ENCODE data around the gene VIPR2.

The VIPR2 gene

DNA sequence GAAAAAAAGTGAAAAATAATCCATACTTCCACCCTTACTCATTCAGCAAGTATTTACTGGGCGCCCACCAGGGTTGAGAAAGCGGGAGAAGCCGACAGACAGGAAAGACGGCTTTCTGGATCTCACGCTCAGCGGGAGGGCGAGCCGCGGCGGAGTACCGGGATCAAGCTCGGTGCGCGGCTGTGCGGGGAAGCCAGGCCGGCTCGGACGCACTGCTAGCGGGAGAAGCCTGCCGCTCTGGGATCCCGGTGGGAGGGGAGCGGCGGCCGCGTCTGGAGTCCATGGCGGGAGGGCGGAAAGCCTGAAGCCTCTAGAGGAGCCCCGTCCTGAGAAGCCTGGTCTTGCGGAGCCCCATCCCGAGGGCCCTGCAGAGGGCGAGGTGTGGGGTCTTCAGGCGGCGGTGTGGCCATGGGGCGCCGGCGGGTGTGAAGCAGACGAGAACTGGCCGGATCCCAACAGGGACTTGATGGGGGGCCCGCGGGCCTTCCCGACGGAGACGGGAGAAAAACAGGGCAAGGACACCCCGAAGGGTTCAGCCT, 82.9 kb downstream of the VIPR2 start:
- Histone ChIP-seq H3K36me3 (ENCODE audit: insufficient read depth, insufficient read length, low read length) (no peaks in the 10 kb centered on the region), H3K4me1 (ENCODE audit: insufficient read depth, insufficient read length) (no peaks in the 10 kb centered on the region), H3K27me3 (ENCODE audit: insufficient read depth, insufficient read length) (no peaks in the 10 kb centered on the region), H3K9ac (ENCODE audit: insufficient read length, low read depth) (no peak overlapping the region), H3K4me3 (ENCODE audit: insufficient read length, low read depth) (no peak overlapping the region), H3K9me3 (ENCODE audit: insufficient read depth, low read length) (peaks cover 6% of the 10 kb centered on the region; the same call in 1 of the 2 replicates)
- TF ChIP-seq ZNF274 (IDR thresholded peaks at IDR 0.05; ENCODE audit: low read depth, low read length) = no peak
- TF ChIP-seq YY1 (IDR thresholded peaks at IDR 0.05; ENCODE audit: insufficient read depth, insufficient read length) = no peak
- TF ChIP-seq SUZ12 (IDR thresholded peaks at IDR 0.05; ENCODE audit: extremely low read depth, insufficient read depth, insufficient read length) = no peak
- no peak for DNase-seq (ENCODE audit: low read depth, low spot score)

DNA sequence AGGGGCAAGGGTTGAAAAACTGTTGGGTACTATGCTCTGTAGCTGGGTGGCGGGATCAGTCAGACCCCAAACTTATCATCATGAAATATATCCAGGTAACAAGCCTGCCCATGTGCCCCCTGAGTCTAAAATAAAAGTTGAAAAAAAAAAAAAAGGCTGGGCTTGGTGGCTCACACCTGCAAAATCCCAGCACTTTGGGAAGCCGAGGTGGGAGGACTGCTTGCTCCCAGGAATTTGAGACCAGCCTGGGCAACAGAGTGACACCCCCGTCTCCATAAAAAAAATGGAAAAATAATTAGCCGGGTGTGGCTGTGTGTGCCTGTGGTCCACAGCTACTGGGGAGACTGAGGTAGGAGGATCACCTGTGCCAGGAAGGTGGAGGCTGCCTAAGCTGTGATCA, 83.5 kb downstream of the VIPR2 start:
- Histone ChIP-seq H3K27me3 (ENCODE audit: insufficient read depth, insufficient read length) (no peaks in the 10 kb centered on the region), H3K9ac (ENCODE audit: insufficient read length, low read depth) (no peak overlapping the region), H3K9me3 (ENCODE audit: insufficient read depth, low read length) (peaks cover 6% of the 10 kb centered on the region; the same call in 1 of the 2 replicates), H3K4me3 (ENCODE audit: insufficient read length, low read depth) (no peak overlapping the region), H3K36me3 (ENCODE audit: insufficient read depth, insufficient read length, low read length) (no peaks in the 10 kb centered on the region), H3K4me1 (ENCODE audit: insufficient read depth, insufficient read length) (no peaks in the 10 kb centered on the region)
- no peak for DNase-seq (ENCODE audit: low read depth, low spot score)
- TF ChIP-seq SUZ12 (IDR thresholded peaks at IDR 0.05; ENCODE audit: extremely low read depth, insufficient read depth, insufficient read length) (no peak), ZNF274 (IDR thresholded peaks at IDR 0.05; ENCODE audit: low read depth, low read length) (no peak), YY1 (IDR thresholded peaks at IDR 0.05; ENCODE audit: insufficient read depth, insufficient read length) (no peak)

DNA sequence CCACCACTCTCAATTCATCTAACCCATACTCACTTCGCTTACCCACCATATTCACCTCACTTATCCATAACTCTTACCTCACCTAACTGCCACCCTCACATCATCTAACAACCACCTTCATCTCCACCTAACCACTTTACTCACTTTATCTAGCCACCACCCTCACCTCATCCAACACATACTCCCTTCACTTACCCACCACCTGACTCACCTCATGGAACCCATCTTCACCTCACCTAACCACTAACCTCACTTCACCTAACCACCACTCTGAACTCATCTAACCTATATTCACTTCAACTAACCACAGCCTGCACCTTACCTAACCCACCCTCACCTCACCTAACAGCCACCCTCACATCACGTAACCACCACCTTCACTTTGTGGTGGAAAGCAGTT, 84.2 kb downstream of the VIPR2 start:
- H3K27me3 ChIP-seq (ENCODE audit: insufficient read depth, insufficient read length) = no peaks in the 10 kb centered on the region
- DNase-seq (ENCODE audit: low read depth, low spot score) = no peak
- no peak for TF ChIP-seq ZNF274 (IDR thresholded peaks at IDR 0.05; ENCODE audit: low read depth, low read length)
- TF ChIP-seq SUZ12 (IDR thresholded peaks at IDR 0.05; ENCODE audit: extremely low read depth, insufficient read depth, insufficient read length) = no peak
- no peak for TF ChIP-seq YY1 (IDR thresholded peaks at IDR 0.05; ENCODE audit: insufficient read depth, insufficient read length)
- no peaks in the 10 kb centered on the region for H3K36me3 ChIP-seq (ENCODE audit: insufficient read depth, insufficient read length, low read length)
- no peak overlapping the region for H3K9ac ChIP-seq (ENCODE audit: insufficient read length, low read depth)
- H3K9me3 ChIP-seq (ENCODE audit: insufficient read depth, low read length) = peaks cover 6% of the 10 kb centered on the region; the same call in 1 of the 2 replicates
- H3K4me3 ChIP-seq (ENCODE audit: insufficient read length, low read depth) = no peak overlapping the region
- no peaks in the 10 kb centered on the region for H3K4me1 ChIP-seq (ENCODE audit: insufficient read depth, insufficient read length)

DNA sequence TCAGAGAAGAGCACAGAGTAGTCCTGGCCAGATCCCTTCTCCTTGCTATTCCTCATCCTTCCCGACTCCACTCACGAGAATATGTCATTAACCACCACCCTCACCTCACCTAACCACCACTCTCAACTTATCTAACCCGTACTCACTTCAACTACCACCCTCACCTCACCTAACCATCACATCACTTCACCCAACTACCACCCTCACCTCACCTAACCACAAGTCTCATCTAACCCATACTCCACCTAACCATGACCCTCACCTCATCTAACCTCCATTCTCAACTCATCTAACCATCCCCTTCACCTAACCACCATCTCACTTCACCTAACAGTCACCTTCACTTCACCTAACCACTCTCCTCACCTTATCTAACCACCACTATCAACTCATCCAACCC, 85.0 kb downstream of the VIPR2 start:
- no peak overlapping the region for H3K9ac ChIP-seq (ENCODE audit: insufficient read length, low read depth)
- H3K36me3 ChIP-seq (ENCODE audit: insufficient read depth, insufficient read length, low read length) = no peaks in the 10 kb centered on the region
- H3K9me3 ChIP-seq (ENCODE audit: insufficient read depth, low read length) = peaks cover 6% of the 10 kb centered on the region; the same call in 1 of the 2 replicates
- DNase-seq (ENCODE audit: low read depth, low spot score) = no peak
- no peak overlapping the region for H3K4me3 ChIP-seq (ENCODE audit: insufficient read length, low read depth)
- no peaks in the 10 kb centered on the region for H3K4me1 ChIP-seq (ENCODE audit: insufficient read depth, insufficient read length)
- no peaks in the 10 kb centered on the region for H3K27me3 ChIP-seq (ENCODE audit: insufficient read depth, insufficient read length)
- TF ChIP-seq ZNF274 (IDR thresholded peaks at IDR 0.05; ENCODE audit: low read depth, low read length) (no peak), YY1 (IDR thresholded peaks at IDR 0.05; ENCODE audit: insufficient read depth, insufficient read length) (no peak), SUZ12 (IDR thresholded peaks at IDR 0.05; ENCODE audit: extremely low read depth, insufficient read depth, insufficient read length) (no peak)

DNA sequence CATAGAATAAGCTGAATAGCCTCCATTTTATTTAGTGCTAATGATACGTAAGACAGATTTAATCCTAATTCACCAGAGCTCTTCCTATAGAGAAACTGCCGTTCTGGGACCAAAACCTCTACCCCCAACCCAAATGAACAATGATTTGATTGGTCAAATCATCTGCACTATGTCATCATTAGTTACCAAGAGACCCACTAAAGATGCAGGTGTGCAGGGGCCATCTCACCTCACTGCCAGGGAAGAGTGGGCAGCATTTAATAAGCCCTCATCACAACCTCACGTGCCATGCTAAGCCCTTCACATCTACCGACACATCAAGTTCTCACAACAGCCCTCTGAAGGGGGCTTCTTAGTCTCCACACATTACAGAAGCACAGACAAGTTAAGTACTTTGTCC, 87.0 kb downstream of the VIPR2 start:
- no peak overlapping the region for H3K4me3 ChIP-seq (ENCODE audit: insufficient read length, low read depth)
- H3K9me3 ChIP-seq (ENCODE audit: insufficient read depth, low read length) = peaks cover 6% of the 10 kb centered on the region; the same call in 1 of the 2 replicates
- no peaks in the 10 kb centered on the region for H3K36me3 ChIP-seq (ENCODE audit: insufficient read depth, insufficient read length, low read length)
- TF ChIP-seq SUZ12 (IDR thresholded peaks at IDR 0.05; ENCODE audit: extremely low read depth, insufficient read depth, insufficient read length) = no peak
- TF ChIP-seq ZNF274 (IDR thresholded peaks at IDR 0.05; ENCODE audit: low read depth, low read length) = no peak
- TF ChIP-seq YY1 (IDR thresholded peaks at IDR 0.05; ENCODE audit: insufficient read depth, insufficient read length) = no peak
- no peaks in the 10 kb centered on the region for H3K27me3 ChIP-seq (ENCODE audit: insufficient read depth, insufficient read length)
- no peaks in the 10 kb centered on the region for H3K4me1 ChIP-seq (ENCODE audit: insufficient read depth, insufficient read length)
- no peak overlapping the region for H3K9ac ChIP-seq (ENCODE audit: insufficient read length, low read depth)
- no peak for DNase-seq (ENCODE audit: low read depth, low spot score)

DNA sequence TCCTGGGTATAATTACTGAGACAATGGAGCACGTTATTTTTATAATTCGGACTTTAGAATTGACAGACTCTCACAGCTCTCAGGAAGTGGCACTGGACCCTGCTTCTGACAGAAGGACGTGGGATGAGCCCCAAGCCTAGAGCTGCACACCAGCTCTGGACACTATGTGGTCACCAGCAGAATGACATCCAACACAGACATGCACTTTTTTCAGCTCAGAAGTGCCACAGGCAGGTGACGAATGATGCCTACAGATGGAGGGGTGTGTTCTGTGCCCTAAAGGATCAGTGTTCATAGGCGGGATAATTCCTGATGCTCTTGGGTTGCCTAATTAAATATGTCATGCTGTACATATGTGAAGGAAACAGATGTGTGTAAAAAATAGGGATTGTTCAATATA, 87.9 kb downstream of the VIPR2 start:
- no peak for DNase-seq (ENCODE audit: low read depth, low spot score)
- Histone ChIP-seq H3K4me1 (ENCODE audit: insufficient read depth, insufficient read length) (no peaks in the 10 kb centered on the region), H3K4me3 (ENCODE audit: insufficient read length, low read depth) (no peak overlapping the region), H3K9ac (ENCODE audit: insufficient read length, low read depth) (no peak overlapping the region), H3K36me3 (ENCODE audit: insufficient read depth, insufficient read length, low read length) (no peaks in the 10 kb centered on the region), H3K27me3 (ENCODE audit: insufficient read depth, insufficient read length) (no peaks in the 10 kb centered on the region), H3K9me3 (ENCODE audit: insufficient read depth, low read length) (0 out of 2 replicates have a peak, but pooled peaks cover 4% of the 10 kb centered on the region)
- TF ChIP-seq YY1 (IDR thresholded peaks at IDR 0.05; ENCODE audit: insufficient read depth, insufficient read length) (no peak), ZNF274 (IDR thresholded peaks at IDR 0.05; ENCODE audit: low read depth, low read length) (no peak), SUZ12 (IDR thresholded peaks at IDR 0.05; ENCODE audit: extremely low read depth, insufficient read depth, insufficient read length) (no peak)

DNA sequence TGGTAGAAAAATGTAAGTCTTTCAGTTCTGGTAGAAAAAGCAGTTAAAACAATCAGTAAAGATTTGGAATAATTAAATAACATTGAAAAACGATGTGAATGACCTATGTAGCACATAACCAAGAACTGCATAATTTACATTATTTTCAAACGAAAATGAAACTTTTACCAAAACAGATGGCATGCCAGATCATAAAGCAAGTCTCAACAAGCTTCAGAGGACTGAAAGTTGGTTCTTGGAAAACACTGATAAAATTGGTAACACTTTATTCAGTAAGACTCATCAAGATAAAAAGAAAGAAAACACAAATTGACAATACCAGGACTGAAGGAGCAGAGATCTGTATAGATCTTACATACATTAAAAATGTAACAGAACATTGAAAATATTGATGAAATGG, 92.8 kb downstream of the VIPR2 start:
- no peak for DNase-seq (ENCODE audit: low read depth, low spot score)
- Histone ChIP-seq H3K4me3 (ENCODE audit: insufficient read length, low read depth) (no peak overlapping the region), H3K9ac (ENCODE audit: insufficient read length, low read depth) (no peak overlapping the region), H3K36me3 (ENCODE audit: insufficient read depth, insufficient read length, low read length) (no peaks in the 10 kb centered on the region), H3K9me3 (ENCODE audit: insufficient read depth, low read length) (0 out of 2 replicates have a peak, but pooled peaks cover 4% of the 10 kb centered on the region), H3K4me1 (ENCODE audit: insufficient read depth, insufficient read length) (no peaks in the 10 kb centered on the region), H3K27me3 (ENCODE audit: insufficient read depth, insufficient read length) (no peaks in the 10 kb centered on the region)
- TF ChIP-seq SUZ12 (IDR thresholded peaks at IDR 0.05; ENCODE audit: extremely low read depth, insufficient read depth, insufficient read length) = no peak
- no peak for TF ChIP-seq YY1 (IDR thresholded peaks at IDR 0.05; ENCODE audit: insufficient read depth, insufficient read length)
- TF ChIP-seq ZNF274 (IDR thresholded peaks at IDR 0.05; ENCODE audit: low read depth, low read length) = no peak

Data from NT2/D1 (cell line).